ENCODE data around the gene RASAL2. TPM values are rescaled to one million over a fixed set of nuclear protein-coding genes. Genes with fewer than 3 reads are reported as not detected.

RASAL2 gene
- polyA plus RNA-seq, 6 donors from 2014 or later: 0.11 to 2.1 (median 0.55) TPM

- no peak for ATAC-seq (ENCODE audit: low read depth in 2 of 2)
Measured at GRCh38 chr1:178399177-178399728, 305.3 kb downstream of the RASAL2 start.

GRCh38 chr1:178405137-178405536 is 311.2 kb downstream of the RASAL2 start:
- Mint-ChIP-seq H3K9me3 (peaks cover 0 to 11% (median 2%) of the 10 kb centered on the region in 7 donors), H3K27me3 (no peaks in the 10 kb centered on the region), H3K4me3 (no peak overlapping the region), H3K27ac (no peak overlapping the region), H3K36me3 (peaks cover 4 to 7% of the 10 kb centered on the region in 2 donors), H3K4me1 (peaks cover 0 to 2% (median 0%) of the 10 kb centered on the region in 3 donors)
- ATAC-seq (ENCODE audit: low read depth in 2 of 2) (no peak), DNase-seq (no peak)

More at GRCh38 chr1:178399177-178399728, 305.3 kb downstream of the RASAL2 start:
- no peak overlapping the region for H3K4me3 Mint-ChIP-seq
- H3K36me3 Mint-ChIP-seq: no peaks in the 10 kb centered on the region
- no peak overlapping the region for H3K27ac Mint-ChIP-seq
- H3K27me3 Mint-ChIP-seq: no peaks in the 10 kb centered on the region
- peaks cover 0 to 2% (median 0%) of the 10 kb centered on the region in 7 donors for H3K9me3 Mint-ChIP-seq
- H3K4me1 Mint-ChIP-seq: no peaks in the 10 kb centered on the region
- no peak for DNase-seq

GRCh38 chr1:178407215-178407614 is 313.3 kb downstream of the RASAL2 start:
- Mint-ChIP-seq H3K27me3 (no peaks in the 10 kb centered on the region), H3K4me1 (peaks cover 6 to 11% (median 7%) of the 10 kb centered on the region in 3 donors), H3K36me3 (peaks cover 12 to 14% of the 10 kb centered on the region in 2 donors), H3K9me3 (peaks cover 0 to 14% (median 6%) of the 10 kb centered on the region in 7 donors), H3K27ac (peak overlapping the region in 1 of 6 donors; percentile 44), H3K4me3 (no peak overlapping the region)
- ATAC-seq (ENCODE audit: low read depth in 2 of 2) (no peak), DNase-seq (no peak)

GRCh38 chr1:178407655-178408054 is 313.8 kb downstream of the RASAL2 start:
- DNase-seq (no peak), ATAC-seq (ENCODE audit: low read depth in 2 of 2) (peak; percentile 27 to 40)
- peak overlapping the region in 2 of 6 donors; percentile 4 to 30 for H3K27ac Mint-ChIP-seq
- peaks cover 12 to 14% of the 10 kb centered on the region in 2 donors for H3K36me3 Mint-ChIP-seq
- H3K4me1 Mint-ChIP-seq: peaks cover 10 to 16% (median 11%) of the 10 kb centered on the region in 3 donors
- H3K4me3 Mint-ChIP-seq: no peak overlapping the region
- no peaks in the 10 kb centered on the region for H3K27me3 Mint-ChIP-seq
- H3K9me3 Mint-ChIP-seq: peaks cover 0 to 14% (median 6%) of the 10 kb centered on the region in 7 donors

GRCh38 chr1:178408871-178409270 is 315.0 kb downstream of the RASAL2 start:
- Mint-ChIP-seq H3K9me3 (peaks cover 0 to 14% (median 6%) of the 10 kb centered on the region in 7 donors), H3K36me3 (peaks cover 12 to 14% of the 10 kb centered on the region in 2 donors), H3K4me1 (peaks cover 14 to 23% (median 22%) of the 10 kb centered on the region in 3 donors), H3K4me3 (no peak overlapping the region), H3K27me3 (no peaks in the 10 kb centered on the region), H3K27ac (peak overlapping the region in 2 of 6 donors; percentile 22 to 31)
- no peak for DNase-seq
- ATAC-seq (ENCODE audit: low read depth in 2 of 2): no peak

GRCh38 chr1:178409541-178409940 is 315.6 kb downstream of the RASAL2 start:
- peaks cover 12 to 14% of the 10 kb centered on the region in 2 donors for H3K36me3 Mint-ChIP-seq
- H3K4me1 Mint-ChIP-seq: peaks cover 14 to 23% (median 22%) of the 10 kb centered on the region in 3 donors
- H3K4me3 Mint-ChIP-seq: no peak overlapping the region
- H3K9me3 Mint-ChIP-seq: peaks cover 0 to 14% (median 6%) of the 10 kb centered on the region in 7 donors
- H3K27me3 Mint-ChIP-seq: no peaks in the 10 kb centered on the region
- H3K27ac Mint-ChIP-seq: no peak overlapping the region
- ATAC-seq (ENCODE audit: low read depth in 2 of 2) (no peak), DNase-seq (no peak)

- Mint-ChIP-seq H3K4me3 (peak overlapping the region; percentile 2 to 83 (median 52)), H3K27ac (peak overlapping the region in 5 of 6 donors; percentile 24 to 75 (median 59)), H3K36me3 (peaks cover 12 to 17% of the 10 kb centered on the region in 2 donors), H3K4me1 (peaks cover 14 to 23% (median 22%) of the 10 kb centered on the region in 3 donors), H3K9me3 (peaks cover 4 to 19% (median 7%) of the 10 kb centered on the region in 7 donors), H3K27me3 (no peaks in the 10 kb centered on the region)
- peak; percentile 3 for DNase-seq
- peak; percentile 32 to 46 for ATAC-seq (ENCODE audit: low read depth in 2 of 2)
Measured at GRCh38 chr1:178411756-178412399, 318.0 kb downstream of the RASAL2 start.

- Mint-ChIP-seq H3K36me3 (peaks cover 12 to 22% of the 10 kb centered on the region in 2 donors), H3K4me3 (peak overlapping the region in 5 of 8 donors; percentile 2 to 82 (median 44)), H3K4me1 (peaks cover 14 to 27% (median 22%) of the 10 kb centered on the region in 3 donors), H3K9me3 (peaks cover 4 to 22% (median 10%) of the 10 kb centered on the region in 7 donors), H3K27ac (peak overlapping the region in 2 of 6 donors; percentile 14 to 24), H3K27me3 (no peaks in the 10 kb centered on the region)
- DNase-seq: peak; percentile 2
- peak; percentile 23 to 58 for ATAC-seq (ENCODE audit: low read depth in 2 of 2)
Measured at GRCh38 chr1:178412400-178412770, 318.5 kb downstream of the RASAL2 start.

GRCh38 chr1:178417858-178418257 is 324.0 kb downstream of the RASAL2 start:
- Mint-ChIP-seq H3K9me3 (peaks cover 0 to 8% (median 5%) of the 10 kb centered on the region in 7 donors), H3K36me3 (peaks cover 0 to 8% of the 10 kb centered on the region in 2 donors), H3K27me3 (no peaks in the 10 kb centered on the region), H3K4me3 (no peak overlapping the region), H3K4me1 (peaks cover 9 to 21% (median 18%) of the 10 kb centered on the region in 3 donors), H3K27ac (peak overlapping the region in 1 of 6 donors; percentile 23)
- ATAC-seq (ENCODE audit: low read depth in 2 of 2) (no peak), DNase-seq (no peak)

- Mint-ChIP-seq H3K9me3 (peaks cover 0 to 8% (median 5%) of the 10 kb centered on the region in 7 donors), H3K27ac (peak overlapping the region in 3 of 6 donors; percentile 2 to 56 (median 28)), H3K4me3 (peak overlapping the region in 1 of 8 donors; percentile 1), H3K27me3 (no peaks in the 10 kb centered on the region), H3K4me1 (peaks cover 7 to 16% (median 12%) of the 10 kb centered on the region in 3 donors), H3K36me3 (peaks cover 0 to 8% of the 10 kb centered on the region in 2 donors)
- ATAC-seq (ENCODE audit: low read depth in 2 of 2): peak; percentile 100
- DNase-seq: peak; percentile 41
Measured at GRCh38 chr1:178418284-178418955, 324.5 kb downstream of the RASAL2 start.

GRCh38 chr1:178434360-178434759 is 340.5 kb downstream of the RASAL2 start:
- Mint-ChIP-seq H3K4me1 (no peaks in the 10 kb centered on the region), H3K36me3 (no peaks in the 10 kb centered on the region), H3K27me3 (no peaks in the 10 kb centered on the region), H3K4me3 (no peak overlapping the region), H3K27ac (no peak overlapping the region), H3K9me3 (no peaks in the 10 kb centered on the region)
- DNase-seq (no peak), ATAC-seq (ENCODE audit: low read depth in 2 of 2) (no peak)

GRCh38 chr1:178434899-178435435 is 341.1 kb downstream of the RASAL2 start:
- H3K27ac Mint-ChIP-seq: no peak overlapping the region
- no peak for ATAC-seq (ENCODE audit: low read depth in 2 of 2)
- no peaks in the 10 kb centered on the region for H3K9me3 Mint-ChIP-seq
- DNase-seq: no peak
- H3K4me3 Mint-ChIP-seq: no peak overlapping the region
- H3K4me1 Mint-ChIP-seq: no peaks in the 10 kb centered on the region
- no peaks in the 10 kb centered on the region for H3K27me3 Mint-ChIP-seq
- no peaks in the 10 kb centered on the region for H3K36me3 Mint-ChIP-seq

- no peak overlapping the region for H3K4me3 Mint-ChIP-seq
- H3K27me3 Mint-ChIP-seq: no peaks in the 10 kb centered on the region
- DNase-seq: no peak
- peaks cover 0 to 4% (median 0%) of the 10 kb centered on the region in 7 donors for H3K9me3 Mint-ChIP-seq
- no peak for ATAC-seq (ENCODE audit: low read depth in 2 of 2)
- no peak overlapping the region for H3K27ac Mint-ChIP-seq
- peaks cover 0 to 5% of the 10 kb centered on the region in 2 donors for H3K36me3 Mint-ChIP-seq
- no peaks in the 10 kb centered on the region for H3K4me1 Mint-ChIP-seq
Measured at GRCh38 chr1:178436899-178437298, 343.0 kb downstream of the RASAL2 start.
